Measurements from ENCODE around the gene AGPAT2.

AGPAT2 gene

DNA sequence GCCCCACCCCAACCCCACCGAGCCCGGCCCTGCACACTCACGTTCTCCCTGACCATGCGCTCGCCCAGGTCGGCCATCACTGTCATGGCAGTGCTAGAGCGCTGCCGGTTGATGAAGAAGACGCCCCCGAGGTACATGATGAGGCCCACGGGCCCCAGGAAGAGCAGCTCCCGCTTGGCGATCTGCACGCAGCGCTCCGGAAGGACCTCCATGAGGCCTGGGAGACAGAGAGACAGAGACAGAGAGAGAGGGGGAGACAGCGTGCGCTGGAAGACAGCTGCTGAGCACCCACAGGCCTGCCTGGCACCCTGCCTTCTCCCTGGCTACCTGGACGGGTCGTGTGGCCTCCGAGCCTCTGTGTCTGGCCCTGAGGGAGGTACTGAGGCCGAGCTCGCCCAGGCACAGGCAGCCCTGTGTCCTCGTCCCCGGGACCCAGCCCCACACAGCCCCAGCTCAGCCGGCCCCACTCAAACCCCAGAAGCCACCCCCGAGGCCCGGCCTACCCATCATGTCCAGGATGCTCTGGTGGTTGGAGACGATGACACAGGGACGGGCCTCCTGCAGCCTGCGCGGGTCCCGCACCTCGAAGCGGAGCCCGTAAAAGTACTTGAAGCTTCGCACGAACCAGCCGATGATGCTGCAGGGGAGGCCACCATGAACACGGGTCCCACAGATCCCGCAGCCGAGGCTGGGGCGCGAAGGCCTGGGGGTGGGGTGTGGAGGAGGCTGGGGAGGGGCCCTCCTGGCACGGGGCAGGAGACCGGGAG lies 10.2 kb downstream of the AGPAT2 start:
- H3K4me3 ChIP-seq (ENCODE audit: low read depth, low read length) = no peak overlapping the region
- ChIA-PET CTCF (interaction anchor here (0.7 to 2.3 kb wide), 3 partner anchors 9 to 45 kb away, joined by 3 to 10 read pairs (median 4); partner anchors contain the start of gene AGPAT2), POLR2A (interaction anchor here (1.4 to 5.1 kb wide), 3 partner anchors 10 to 50 kb away, joined by 4 to 19 read pairs (median 10); partner anchors contain the start of gene AGPAT2)
- H3K4me1 ChIP-seq (ENCODE audit: control insufficient read depth, insufficient read depth, low read length) = no peaks in the 10 kb centered on the region
- TF ChIP-seq KLF8 (tag by site-specific recombination; IDR thresholded peaks at IDR 0.05) (peak; percentile 7; the same call in 1 of the 2 replicates), ZNF660 (tag by site-specific recombination; IDR thresholded peaks at IDR 0.05) (no peak)
- H3K9me3 ChIP-seq (ENCODE audit: control insufficient read depth, insufficient read depth, low read depth, low read length) = no peaks in the 10 kb centered on the region
- no peak overlapping the region for H3K27ac ChIP-seq (ENCODE audit: extremely low read depth, low read depth, low read length)
- H3K36me3 ChIP-seq (ENCODE audit: control insufficient read depth in 2 of 2, insufficient read depth in 1 of 2, low read length in 2 of 2) = peaks cover 0 to 26% of the 10 kb centered on the region in 2 experiments; a peak in 1 of 3 replicates

DNA sequence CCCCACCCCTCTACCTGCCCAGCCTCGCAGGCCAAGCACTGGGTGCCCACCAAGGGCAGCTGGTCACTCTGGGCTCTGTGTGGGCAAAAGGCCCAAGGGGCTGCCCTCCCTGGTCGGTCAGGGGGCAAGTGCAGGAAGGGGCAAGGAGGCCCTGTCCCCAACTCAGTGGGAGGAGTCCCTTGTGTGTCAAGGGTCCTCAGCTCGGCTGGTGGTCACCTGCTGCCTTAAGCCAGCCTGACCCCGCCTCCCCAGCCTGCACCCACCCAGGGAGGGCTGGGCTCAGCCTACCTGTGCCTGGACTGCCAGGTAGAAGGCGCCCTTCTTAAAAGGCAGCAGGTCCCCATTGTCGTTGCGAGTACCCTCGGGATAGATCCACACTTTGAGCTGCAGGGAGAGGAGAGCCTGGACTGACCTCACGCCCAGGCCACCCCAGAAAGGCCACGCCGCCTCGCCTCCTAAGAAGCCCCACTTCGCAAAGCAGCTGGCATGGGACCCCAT lies 10.9 kb downstream of the AGPAT2 start:
- TF ChIP-seq KLF8 (tag by site-specific recombination; IDR thresholded peaks at IDR 0.05) = 0 out of 2 replicates have a peak, but pooled peaks have one; percentile 11
- TF ChIP-seq, protein P1, sequence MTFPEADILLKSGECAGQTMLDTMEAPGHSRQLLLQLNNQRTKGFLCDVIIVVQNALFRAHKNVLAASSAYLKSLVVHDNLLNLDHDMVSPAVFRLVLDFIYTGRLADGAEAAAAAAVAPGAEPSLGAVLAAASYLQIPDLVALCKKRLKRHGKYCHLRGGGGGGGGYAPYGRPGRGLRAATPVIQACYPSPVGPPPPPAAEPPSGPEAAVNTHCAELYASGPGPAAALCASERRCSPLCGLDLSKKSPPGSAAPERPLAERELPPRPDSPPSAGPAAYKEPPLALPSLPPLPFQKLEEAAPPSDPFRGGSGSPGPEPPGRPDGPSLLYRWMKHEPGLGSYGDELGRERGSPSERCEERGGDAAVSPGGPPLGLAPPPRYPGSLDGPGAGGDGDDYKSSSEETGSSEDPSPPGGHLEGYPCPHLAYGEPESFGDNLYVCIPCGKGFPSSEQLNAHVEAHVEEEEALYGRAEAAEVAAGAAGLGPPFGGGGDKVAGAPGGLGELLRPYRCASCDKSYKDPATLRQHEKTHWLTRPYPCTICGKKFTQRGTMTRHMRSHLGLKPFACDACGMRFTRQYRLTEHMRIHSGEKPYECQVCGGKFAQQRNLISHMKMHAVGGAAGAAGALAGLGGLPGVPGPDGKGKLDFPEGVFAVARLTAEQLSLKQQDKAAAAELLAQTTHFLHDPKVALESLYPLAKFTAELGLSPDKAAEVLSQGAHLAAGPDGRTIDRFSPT (tag by site-specific recombination; IDR thresholded peaks at IDR 0.05) = 0 out of 2 replicates have a peak, but pooled peaks have one; percentile 11
- TF ChIP-seq, protein P2, sequence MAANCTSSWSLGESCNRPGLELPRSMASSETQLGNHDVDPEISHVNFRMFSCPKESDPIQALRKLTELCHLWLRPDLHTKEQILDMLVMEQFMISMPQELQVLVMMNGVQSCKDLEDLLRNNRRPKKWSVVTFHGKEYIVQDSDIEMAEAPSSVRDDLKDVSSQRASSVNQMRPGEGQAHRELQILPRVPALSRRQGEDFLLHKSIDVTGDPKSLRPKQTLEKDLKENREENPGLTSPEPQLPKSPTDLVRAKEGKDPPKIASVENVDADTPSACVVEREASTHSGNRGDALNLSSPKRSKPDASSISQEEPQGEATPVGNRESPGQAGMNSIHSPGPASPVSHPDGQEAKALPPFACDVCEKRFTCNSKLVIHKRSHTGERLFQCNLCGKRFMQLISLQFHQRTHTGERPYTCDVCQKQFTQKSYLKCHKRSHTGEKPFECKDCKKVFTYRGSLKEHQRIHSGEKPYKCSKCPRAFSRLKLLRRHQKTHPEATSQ (tag by site-specific recombination; IDR thresholded peaks at IDR 0.05) = no peak
- ChIA-PET CTCF (interaction anchor here (1.5 to 2.3 kb wide), 2 partner anchors 10 to 45 kb away, joined by 4 to 10 read pairs; partner anchors contain the start of gene AGPAT2), POLR2A (interaction anchor here (1.4 to 5.1 kb wide), 3 partner anchors 11 to 51 kb away, joined by 4 to 19 read pairs (median 10); partner anchors contain the start of gene AGPAT2)
- Histone ChIP-seq H3K36me3 (ENCODE audit: control insufficient read depth in 2 of 2, insufficient read depth in 1 of 2, low read length in 2 of 2) (peaks cover 0 to 26% of the 10 kb centered on the region in 2 experiments; a peak in 1 of 3 replicates), H3K4me3 (ENCODE audit: low read depth, low read length) (no peak overlapping the region), H3K4me1 (ENCODE audit: control insufficient read depth, insufficient read depth, low read length) (no peaks in the 10 kb centered on the region), H3K9me3 (ENCODE audit: control insufficient read depth, insufficient read depth, low read depth, low read length) (no peaks in the 10 kb centered on the region), H3K27ac (ENCODE audit: extremely low read depth, low read depth, low read length) (no peak overlapping the region)

DNA sequence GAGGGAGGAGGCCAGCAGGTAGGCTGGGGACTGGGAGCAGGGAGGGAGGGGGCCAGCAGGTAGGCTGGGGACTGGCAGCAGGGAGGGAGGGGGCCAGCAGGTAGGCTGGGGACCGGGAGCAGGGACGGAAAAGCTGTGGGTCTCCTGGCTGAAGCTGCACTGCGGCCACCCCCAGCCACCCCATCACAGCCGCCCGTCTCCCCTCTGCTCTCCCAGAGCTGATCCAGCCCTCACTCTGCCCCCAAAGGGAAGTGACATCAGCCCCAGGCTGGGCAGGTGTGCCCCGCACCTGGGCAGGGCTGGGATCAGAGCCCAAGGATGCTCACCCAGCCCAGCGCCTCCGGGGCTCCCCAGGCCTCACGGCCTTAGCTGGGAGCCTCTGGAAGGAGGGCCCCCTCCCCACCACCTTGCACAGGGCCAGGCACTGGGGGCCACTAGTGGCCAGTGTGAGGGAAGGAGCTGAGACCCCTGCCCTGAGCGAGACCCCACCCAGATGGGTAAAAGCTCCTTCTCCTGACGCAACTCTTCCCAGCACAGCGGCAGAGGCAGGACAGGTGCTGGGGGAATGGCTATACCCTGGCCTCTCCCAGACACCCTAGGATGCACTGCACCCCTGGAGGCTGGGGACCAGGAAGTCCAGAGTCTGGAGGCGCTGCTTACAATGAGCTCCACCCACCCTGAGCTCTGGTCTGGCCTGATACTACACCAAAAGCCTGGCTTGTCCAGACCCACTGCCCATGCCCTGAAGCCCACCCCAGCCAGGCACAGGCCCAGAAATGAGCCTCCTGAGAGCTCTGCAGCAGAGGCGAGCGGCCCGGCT lies 11.6 kb downstream of the AGPAT2 start:
- no peaks in the 10 kb centered on the region for H3K4me1 ChIP-seq (ENCODE audit: control insufficient read depth, insufficient read depth, low read length)
- no peak overlapping the region for H3K4me3 ChIP-seq (ENCODE audit: low read depth, low read length)
- H3K27ac ChIP-seq (ENCODE audit: extremely low read depth, low read depth, low read length) = no peak overlapping the region
- peaks cover 0 to 26% of the 10 kb centered on the region in 2 experiments; a peak in 1 of 3 replicates for H3K36me3 ChIP-seq (ENCODE audit: control insufficient read depth in 2 of 2, insufficient read depth in 1 of 2, low read length in 2 of 2)
- no peaks in the 10 kb centered on the region for H3K9me3 ChIP-seq (ENCODE audit: control insufficient read depth, insufficient read depth, low read depth, low read length)
- ChIA-PET CTCF (interaction anchor here (0.6 to 2.3 kb wide), 6 partner anchors 9 to 44 kb away, joined by 3 to 10 read pairs (median 4); partner anchors contain the start of gene AGPAT2), POLR2A (interaction anchor here (0.5 to 5.1 kb wide), 4 partner anchors 9 to 52 kb away, joined by 3 to 19 read pairs (median 8); partner anchors contain the start of gene AGPAT2)
- TF ChIP-seq GLIS2 (tag by site-specific recombination; IDR thresholded peaks at IDR 0.05) = peak; percentile 40; the same call in 1 of the 2 replicates
- no peak for TF ChIP-seq ZNF514 (tag by site-specific recombination; IDR thresholded peaks at IDR 0.05)
- TF ChIP-seq, protein P3, sequence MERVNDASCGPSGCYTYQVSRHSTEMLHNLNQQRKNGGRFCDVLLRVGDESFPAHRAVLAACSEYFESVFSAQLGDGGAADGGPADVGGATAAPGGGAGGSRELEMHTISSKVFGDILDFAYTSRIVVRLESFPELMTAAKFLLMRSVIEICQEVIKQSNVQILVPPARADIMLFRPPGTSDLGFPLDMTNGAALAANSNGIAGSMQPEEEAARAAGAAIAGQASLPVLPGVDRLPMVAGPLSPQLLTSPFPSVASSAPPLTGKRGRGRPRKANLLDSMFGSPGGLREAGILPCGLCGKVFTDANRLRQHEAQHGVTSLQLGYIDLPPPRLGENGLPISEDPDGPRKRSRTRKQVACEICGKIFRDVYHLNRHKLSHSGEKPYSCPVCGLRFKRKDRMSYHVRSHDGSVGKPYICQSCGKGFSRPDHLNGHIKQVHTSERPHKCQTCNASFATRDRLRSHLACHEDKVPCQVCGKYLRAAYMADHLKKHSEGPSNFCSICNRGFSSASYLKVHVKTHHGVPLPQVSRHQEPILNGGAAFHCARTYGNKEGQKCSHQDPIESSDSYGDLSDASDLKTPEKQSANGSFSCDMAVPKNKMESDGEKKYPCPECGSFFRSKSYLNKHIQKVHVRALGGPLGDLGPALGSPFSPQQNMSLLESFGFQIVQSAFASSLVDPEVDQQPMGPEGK (tag by site-specific recombination; IDR thresholded peaks at IDR 0.05) = 0 out of 2 replicates have a peak, but pooled peaks have one; percentile 23
- TF ChIP-seq ZEB2 (tag by site-specific recombination; IDR thresholded peaks at IDR 0.05) = 0 out of 2 replicates have a peak, but pooled peaks have one; percentile 19
